HEK293T (cell line): ENCODE results near the gene HSD17B1.

Source experiments
- ARNT ChIP-seq: fragments of 450-650 bp; IDR thresholded peaks from 2 replicates; pipeline ENCODE4 v1.6.1; 2017; ENCODE audit warnings: mild to moderate bottlenecking
- HDGF ChIP-seq: fragments of 450-650 bp; IDR thresholded peaks from 2 replicates; pipeline ENCODE4 v1.6.1; 2017; ENCODE audit warnings: antibody characterized with exemption, borderline replicate concordance
- NFRKB ChIP-seq: fragments of 450-650 bp; IDR thresholded peaks from 2 replicates; pipeline ENCODE4 v1.6.1; 2016; ENCODE audit warnings: mild to moderate bottlenecking, moderate library complexity

DNA sequence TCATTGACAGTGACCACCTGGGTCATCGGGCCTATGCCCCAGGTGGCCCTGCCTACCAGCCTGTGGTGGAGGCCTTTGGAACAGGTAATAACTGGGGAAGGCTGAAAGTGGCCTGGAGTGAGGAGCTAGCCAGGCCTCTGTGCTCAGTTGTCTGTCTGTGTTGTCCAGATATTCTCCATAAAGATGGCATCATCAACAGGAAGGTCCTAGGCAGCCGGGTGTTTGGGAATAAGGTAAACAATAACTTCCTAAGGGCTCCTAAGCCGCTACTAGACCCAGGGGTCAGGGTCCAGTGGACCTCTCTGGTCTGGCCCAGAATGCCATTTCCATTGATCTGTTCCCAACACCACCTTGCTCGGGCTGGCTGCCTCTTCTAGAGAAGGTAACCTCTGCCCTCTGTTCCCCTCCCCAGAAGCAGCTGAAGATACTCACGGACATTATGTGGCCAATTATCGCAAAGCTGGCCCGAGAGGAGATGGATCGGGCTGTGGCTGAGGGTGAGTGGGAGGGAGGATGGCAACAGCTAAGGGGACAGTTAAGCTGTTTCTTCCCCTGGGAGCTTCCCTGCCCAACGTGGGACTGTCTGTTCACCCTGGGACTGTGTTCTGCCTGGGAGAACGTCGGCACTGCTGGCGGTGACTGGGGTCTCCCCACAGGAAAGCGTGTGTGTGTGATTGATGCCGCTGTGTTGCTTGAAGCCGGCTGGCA, 12.2 kb downstream of the HSD17B1 start:
- TF ChIP-seq NFRKB: no peak
- TF ChIP-seq ARNT: no peak
- TF ChIP-seq HDGF: no peak
